ENCODE data around the gene JAKMIP3.

GRCh38 chr10:132095403-132096113 is 29.8 kb downstream of the JAKMIP3 start:
- no peak for TF ChIP-seq CTCF (IDR thresholded peaks at IDR 0.05; ENCODE audit: insufficient read depth, low read length, poor library complexity, severe bottlenecking)
- TF ChIP-seq EZH2phosphoT487 (conservative IDR thresholded peaks at IDR 0.05; ENCODE audit: low read length) = no peak
